K562 (cell line): ENCODE results near the gene ECE2. TPM values are rescaled to one million over a fixed set of nuclear protein-coding genes. Genes with fewer than 3 reads are reported as not detected.

Source experiments
- BRCA1 ChIP-seq, 2 experiments: fragments of 450-650 bp in 1 of 2; sonication (generic) in 1 of 2; formaldehyde crosslinking in 1 of 2; IDR thresholded peaks; 2 replicates each; pipeline versions ENCODE4 v1.5.0 to v1.6.1; 2017 to 2020; ENCODE audit warnings: mild to moderate bottlenecking in 1 of 2, missing genetic modification reagents in 1 of 2
- CBFB ChIP-seq: sonication (generic); formaldehyde crosslinking; IDR thresholded peaks from 2 replicates; pipeline ENCODE4 v1.4.0; 2020; ENCODE audit warnings: mild to moderate bottlenecking, missing genetic modification reagents
- CREB1 ChIP-seq, 2 experiments: sonication (generic) in 1 of 2; formaldehyde crosslinking in 1 of 2; IDR thresholded peaks; 2 replicates each; pipeline versions ENCODE4 v1.6.1 to v1.8.0; 2012 to 2022; ENCODE audit warnings: inconsistent platforms in 1 of 2, mild to moderate bottlenecking in 1 of 2, missing genetic modification reagents in 1 of 2, moderate library complexity in 1 of 2
- NR2C1 ChIP-seq, 2 experiments: fragments of 450-650 bp; IDR thresholded peaks; 2 replicates each; pipeline ENCODE4 v1.6.1; 2017; ENCODE audit warnings: mild to moderate bottlenecking in 2 of 2, antibody characterized with exemption in 1 of 2, inconsistent platforms in 1 of 2, missing compliant biosample characterization in 1 of 2, missing genetic modification characterization in 1 of 2
- RBM15 ChIP-seq: fragments of 200-400 bp; formaldehyde crosslinking; IDR thresholded peaks from 2 replicates; pipeline ENCODE4 v1.6.1; 2018; ENCODE audit warnings: mild to moderate bottlenecking, low read length, moderate library complexity; ENCODE audit not compliant: insufficient read depth
- SIX5 ChIP-seq, 2 experiments: IDR thresholded peaks; 2 replicates each; pipeline ENCODE4 v1.6.1; 2011; ENCODE audit warnings: low read length in 2 of 2, borderline replicate concordance in 1 of 2, low read depth in 1 of 2, mild to moderate bottlenecking in 1 of 2, moderate library complexity in 1 of 2; ENCODE audit not compliant: insufficient read depth in 1 of 2
- ZBTB8A ChIP-seq: fragments of 450-650 bp; IDR thresholded peaks from 2 replicates; pipeline ENCODE4 v1.6.1; 2018; ENCODE audit warnings: mild to moderate bottlenecking, moderate library complexity; ENCODE audit not compliant: partially characterized antibody
- polyA plus RNA-seq, 8 experiments: library from polyadenylated mRNA; depleted of rRNA in 4 of 8; stranded (reverse) in 5 of 8; unstranded in 3 of 8; fragments of >200 nt; fragmentation: Nextera tagmentation in 2 of 8; fragmentation: Illumina TruSeq in 1 of 8; extraction: Ambion mirVana in 2 of 8; extraction: Trizol in 1 of 8; gene quantifications; 2 replicates each; pipeline versions ENCODE4 v1.2.1 to v1.2.3, GENCODE V29; 2011 to 2014; ENCODE audit warnings: inconsistent platforms in 1 of 8, missing spikeins in 1 of 8
- total RNA-seq, 7 experiments: library from RNA; depleted of rRNA in 6 of 7; stranded (reverse); fragments of >200 nt in 6 of 7; fragmentation: Illumina TruSeq in 2 of 7; extraction: Trizol in 2 of 7; gene quantifications; 2 replicates each; pipeline versions ENCODE4 v1.2.1 to v1.2.3, GENCODE V29; 2011 to 2021; ENCODE audit warnings: low replicate concordance in 1 of 7
- TF ChIP-seq, protein P1 (sequence below): fragments of 250-450 bp; sonication (Bioruptor Pico); IDR thresholded peaks from 2 replicates; pipeline ENCODE4 v1.4.0; 2020
- TF ChIP-seq, protein P2 (sequence below): conservative IDR thresholded peaks from 2 replicates; pipeline ENCODE4 v1.6.1; 2011; ENCODE audit warnings: low read depth, mild to moderate bottlenecking, low read length; ENCODE audit not compliant: control insufficient read depth
- TF ChIP-seq, protein P3 (sequence below): fragments of 450-650 bp; IDR thresholded peaks from 2 replicates; pipeline ENCODE4 v1.6.1; 2017; ENCODE audit warnings: antibody characterized with exemption, mild to moderate bottlenecking

Gene ECE2
- total and polyA plus RNA-seq, 9 of the 15 experiments (the other 6 are each of a cell fraction or from before 2014, with no cell fraction given): not detected

DNA sequence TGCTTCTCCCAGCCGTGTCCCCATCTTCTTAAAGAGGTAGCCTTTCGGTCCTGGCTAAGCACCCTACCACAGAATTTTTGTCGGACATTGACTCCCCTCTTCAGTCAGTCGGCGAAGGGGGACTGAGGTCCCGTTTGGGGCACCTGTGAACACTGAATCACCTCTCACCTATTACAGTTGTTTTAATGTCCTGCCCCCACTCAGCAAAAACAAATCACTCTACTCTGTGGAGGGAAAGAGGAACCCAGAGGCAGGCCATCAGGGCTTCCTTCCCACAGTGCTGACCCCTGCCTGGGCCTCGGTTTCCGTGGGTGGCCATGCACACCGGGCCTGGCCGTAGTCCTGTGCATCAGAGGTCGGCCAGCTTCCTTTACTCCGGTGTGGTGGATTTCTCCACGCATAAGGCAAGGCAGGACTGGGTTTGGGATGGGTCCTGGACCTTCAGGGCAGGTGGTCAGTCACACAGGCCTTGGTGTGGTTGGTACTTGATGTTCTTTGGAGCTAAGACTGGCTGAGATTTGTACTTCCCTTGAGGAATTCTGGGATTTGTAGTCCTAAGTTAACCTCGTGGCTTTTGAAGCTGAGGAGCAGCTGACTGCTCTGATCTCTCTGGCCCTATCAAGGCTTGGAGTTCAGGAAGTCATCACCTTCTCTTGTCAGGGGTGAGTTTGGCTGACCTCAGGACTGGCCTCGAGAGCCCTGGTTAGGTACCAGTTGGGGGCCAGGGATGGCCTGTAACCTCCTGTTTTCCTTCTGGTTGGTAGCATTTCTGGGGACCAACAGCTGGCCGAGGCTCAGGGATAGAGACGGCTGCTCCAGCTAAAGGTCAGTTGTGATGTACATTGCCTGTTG lies 61.0 kb downstream of the ECE2 start (continued):
- TF ChIP-seq, protein P1, sequence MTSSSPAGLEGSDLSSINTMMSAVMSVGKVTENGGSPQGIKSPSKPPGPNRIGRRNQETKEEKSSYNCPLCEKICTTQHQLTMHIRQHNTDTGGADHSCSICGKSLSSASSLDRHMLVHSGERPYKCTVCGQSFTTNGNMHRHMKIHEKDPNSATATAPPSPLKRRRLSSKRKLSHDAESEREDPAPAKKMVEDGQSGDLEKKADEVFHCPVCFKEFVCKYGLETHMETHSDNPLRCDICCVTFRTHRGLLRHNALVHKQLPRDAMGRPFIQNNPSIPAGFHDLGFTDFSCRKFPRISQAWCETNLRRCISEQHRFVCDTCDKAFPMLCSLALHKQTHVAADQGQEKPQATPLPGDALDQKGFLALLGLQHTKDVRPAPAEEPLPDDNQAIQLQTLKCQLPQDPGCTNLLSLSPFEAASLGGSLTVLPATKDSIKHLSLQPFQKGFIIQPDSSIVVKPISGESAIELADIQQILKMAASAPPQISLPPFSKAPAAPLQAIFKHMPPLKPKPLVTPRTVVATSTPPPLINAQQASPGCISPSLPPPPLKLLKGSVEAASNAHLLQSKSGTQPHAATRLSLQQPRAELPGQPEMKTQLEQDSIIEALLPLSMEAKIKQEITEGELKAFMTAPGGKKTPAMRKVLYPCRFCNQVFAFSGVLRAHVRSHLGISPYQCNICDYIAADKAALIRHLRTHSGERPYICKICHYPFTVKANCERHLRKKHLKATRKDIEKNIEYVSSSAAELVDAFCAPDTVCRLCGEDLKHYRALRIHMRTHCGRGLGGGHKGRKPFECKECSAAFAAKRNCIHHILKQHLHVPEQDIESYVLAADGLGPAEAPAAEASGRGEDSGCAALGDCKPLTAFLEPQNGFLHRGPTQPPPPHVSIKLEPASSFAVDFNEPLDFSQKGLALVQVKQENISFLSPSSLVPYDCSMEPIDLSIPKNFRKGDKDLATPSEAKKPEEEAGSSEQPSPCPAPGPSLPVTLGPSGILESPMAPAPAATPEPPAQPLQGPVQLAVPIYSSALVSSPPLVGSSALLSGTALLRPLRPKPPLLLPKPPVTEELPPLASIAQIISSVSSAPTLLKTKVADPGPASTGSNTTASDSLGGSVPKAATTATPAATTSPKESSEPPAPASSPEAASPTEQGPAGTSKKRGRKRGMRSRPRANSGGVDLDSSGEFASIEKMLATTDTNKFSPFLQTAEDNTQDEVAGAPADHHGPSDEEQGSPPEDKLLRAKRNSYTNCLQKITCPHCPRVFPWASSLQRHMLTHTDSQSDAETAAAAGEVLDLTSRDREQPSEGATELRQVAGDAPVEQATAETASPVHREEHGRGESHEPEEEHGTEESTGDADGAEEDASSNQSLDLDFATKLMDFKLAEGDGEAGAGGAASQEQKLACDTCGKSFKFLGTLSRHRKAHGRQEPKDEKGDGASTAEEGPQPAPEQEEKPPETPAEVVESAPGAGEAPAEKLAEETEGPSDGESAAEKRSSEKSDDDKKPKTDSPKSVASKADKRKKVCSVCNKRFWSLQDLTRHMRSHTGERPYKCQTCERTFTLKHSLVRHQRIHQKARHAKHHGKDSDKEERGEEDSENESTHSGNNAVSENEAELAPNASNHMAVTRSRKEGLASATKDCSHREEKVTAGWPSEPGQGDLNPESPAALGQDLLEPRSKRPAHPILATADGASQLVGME: 0 out of 2 replicates have a peak, but pooled peaks have one; percentile 32
- TF ChIP-seq BRCA1 (IDR thresholded peaks at IDR 0.05) (no peak), BRCA1 (CRISPR knock-in tag; IDR thresholded peaks at IDR 0.05) (0 out of 2 replicates have a peak, but pooled peaks have one; percentile 51), ZBTB8A (no peak), RBM15 (no peak), SIX5 (IDR thresholded peaks at IDR 0.05; ENCODE audit: borderline replicate concordance in 1 of 2, insufficient read depth in 1 of 2, low read depth in 1 of 2, low read length in 2 of 2) (peak in 1 of 2 experiments; percentile 40; a peak in 2 of 4 replicates), NR2C1 (IDR thresholded peaks at IDR 0.05) (no peak), NR2C1 (tag; IDR thresholded peaks at IDR 0.05) (peak; percentile 44; the same call in 1 of the 2 replicates), CREB1 (IDR thresholded peaks at IDR 0.05) (no peak), CREB1 (CRISPR knock-in tag; IDR thresholded peaks at IDR 0.05) (peak; percentile 42; the same call in 1 of the 2 replicates), CBFB (CRISPR knock-in tag) (peak; percentile 41; the same call in 1 of the 2 replicates)
- TF ChIP-seq, protein P2, sequence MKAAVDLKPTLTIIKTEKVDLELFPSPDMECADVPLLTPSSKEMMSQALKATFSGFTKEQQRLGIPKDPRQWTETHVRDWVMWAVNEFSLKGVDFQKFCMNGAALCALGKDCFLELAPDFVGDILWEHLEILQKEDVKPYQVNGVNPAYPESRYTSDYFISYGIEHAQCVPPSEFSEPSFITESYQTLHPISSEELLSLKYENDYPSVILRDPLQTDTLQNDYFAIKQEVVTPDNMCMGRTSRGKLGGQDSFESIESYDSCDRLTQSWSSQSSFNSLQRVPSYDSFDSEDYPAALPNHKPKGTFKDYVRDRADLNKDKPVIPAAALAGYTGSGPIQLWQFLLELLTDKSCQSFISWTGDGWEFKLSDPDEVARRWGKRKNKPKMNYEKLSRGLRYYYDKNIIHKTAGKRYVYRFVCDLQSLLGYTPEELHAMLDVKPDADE: no peak
- TF ChIP-seq, protein P3, sequence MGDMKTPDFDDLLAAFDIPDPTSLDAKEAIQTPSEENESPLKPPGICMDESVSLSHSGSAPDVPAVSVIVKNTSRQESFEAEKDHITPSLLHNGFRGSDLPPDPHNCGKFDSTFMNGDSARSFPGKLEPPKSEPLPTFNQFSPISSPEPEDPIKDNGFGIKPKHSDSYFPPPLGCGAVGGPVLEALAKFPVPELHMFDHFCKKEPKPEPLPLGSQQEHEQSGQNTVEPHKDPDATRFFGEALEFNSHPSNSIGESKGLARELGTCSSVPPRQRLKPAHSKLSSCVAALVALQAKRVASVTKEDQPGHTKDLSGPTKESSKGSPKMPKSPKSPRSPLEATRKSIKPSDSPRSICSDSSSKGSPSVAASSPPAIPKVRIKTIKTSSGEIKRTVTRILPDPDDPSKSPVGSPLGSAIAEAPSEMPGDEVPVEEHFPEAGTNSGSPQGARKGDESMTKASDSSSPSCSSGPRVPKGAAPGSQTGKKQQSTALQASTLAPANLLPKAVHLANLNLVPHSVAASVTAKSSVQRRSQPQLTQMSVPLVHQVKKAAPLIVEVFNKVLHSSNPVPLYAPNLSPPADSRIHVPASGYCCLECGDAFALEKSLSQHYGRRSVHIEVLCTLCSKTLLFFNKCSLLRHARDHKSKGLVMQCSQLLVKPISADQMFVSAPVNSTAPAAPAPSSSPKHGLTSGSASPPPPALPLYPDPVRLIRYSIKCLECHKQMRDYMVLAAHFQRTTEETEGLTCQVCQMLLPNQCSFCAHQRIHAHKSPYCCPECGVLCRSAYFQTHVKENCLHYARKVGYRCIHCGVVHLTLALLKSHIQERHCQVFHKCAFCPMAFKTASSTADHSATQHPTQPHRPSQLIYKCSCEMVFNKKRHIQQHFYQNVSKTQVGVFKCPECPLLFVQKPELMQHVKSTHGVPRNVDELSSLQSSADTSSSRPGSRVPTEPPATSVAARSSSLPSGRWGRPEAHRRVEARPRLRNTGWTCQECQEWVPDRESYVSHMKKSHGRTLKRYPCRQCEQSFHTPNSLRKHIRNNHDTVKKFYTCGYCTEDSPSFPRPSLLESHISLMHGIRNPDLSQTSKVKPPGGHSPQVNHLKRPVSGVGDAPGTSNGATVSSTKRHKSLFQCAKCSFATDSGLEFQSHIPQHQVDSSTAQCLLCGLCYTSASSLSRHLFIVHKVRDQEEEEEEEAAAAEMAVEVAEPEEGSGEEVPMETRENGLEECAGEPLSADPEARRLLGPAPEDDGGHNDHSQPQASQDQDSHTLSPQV: 0 out of 2 replicates have a peak, but pooled peaks have one; percentile 6
